T-helper 2 cell treated with Interferon-gamma antibody and Interleukin-4, amounts not matched to agents 5 μg/mL and 100 μg/mL, for 36 hours (primary cell): Measurements from ENCODE around the gene MED10.
"Not testable (repeated sequence)": the region's sequence is repeated elsewhere in the genome, so short reads cannot be mapped to it uniquely, and the experiment has no call there.

Experiments used
- DNase-seq: peaks from one replicate; pipeline ENCODE4 v3.0.0; 2021; ENCODE audit warnings: low spot score
- H3K27ac Mint-ChIP-seq: one replicate; pipeline ENCODE4 v1.8.0; 2021; ENCODE audit warnings: mild to moderate bottlenecking, mixed read lengths
- H3K27me3 Mint-ChIP-seq: one replicate; pipeline ENCODE4 v1.8.0; 2021; ENCODE audit warnings: low read depth, mixed read lengths
- H3K36me3 Mint-ChIP-seq: one replicate; pipeline ENCODE4 v1.8.0; 2021; ENCODE audit warnings: low read depth, mixed read lengths
- H3K4me1 Mint-ChIP-seq: one replicate; pipeline ENCODE4 v1.8.0; 2021; ENCODE audit warnings: low read depth, mixed read lengths
- H3K4me3 Mint-ChIP-seq: one replicate; pipeline ENCODE4 v1.8.0; 2022; ENCODE audit warnings: mild to moderate bottlenecking, moderate library complexity, mixed read lengths
- H3K9me3 Mint-ChIP-seq: one replicate; pipeline ENCODE4 v1.8.0; 2021; ENCODE audit warnings: mixed read lengths

MED10 gene

GRCh38 chr5:6357817-6358433, 20.4 kb downstream of the MED10 start:
- not testable (repeated sequence) for H3K27me3 Mint-ChIP-seq, H3K36me3 Mint-ChIP-seq, H3K9me3 Mint-ChIP-seq, H3K4me3 Mint-ChIP-seq, H3K27ac Mint-ChIP-seq, DNase-seq
- H3K4me1 Mint-ChIP-seq, result peaks cover 17% of the 10 kb centered on the region

GRCh38 chr5:6356578-6357164, 21.7 kb downstream of the MED10 start:
- Mint-ChIP-seq H3K4me1 (peaks cover 17% of the 10 kb centered on the region), H3K4me3 (no peak overlapping the region), H3K9me3 (no peaks in the 10 kb centered on the region), H3K36me3 (peaks cover 5% of the 10 kb centered on the region), H3K27ac (no peak overlapping the region), H3K27me3 (no peaks in the 10 kb centered on the region)
- no peak for DNase-seq

- Mint-ChIP-seq H3K4me3 (no peak overlapping the region), H3K4me1 (peaks cover 8% of the 10 kb centered on the region), H3K9me3 (no peaks in the 10 kb centered on the region), H3K27ac (no peak overlapping the region), H3K27me3 (no peaks in the 10 kb centered on the region), H3K36me3 (peaks cover 5% of the 10 kb centered on the region)
- DNase-seq, result no peak
These were observed 23.1 kb downstream of the MED10 start for GRCh38 chr5:6355294-6355693.

- no peak overlapping the region for H3K27ac Mint-ChIP-seq
- H3K4me3 Mint-ChIP-seq, result no peak overlapping the region
- no peaks in the 10 kb centered on the region for H3K27me3 Mint-ChIP-seq
- H3K9me3 Mint-ChIP-seq, result no peaks in the 10 kb centered on the region
- peaks cover 3% of the 10 kb centered on the region for H3K4me1 Mint-ChIP-seq
- H3K36me3 Mint-ChIP-seq, result peaks cover 3% of the 10 kb centered on the region
- no peak for DNase-seq
These were observed 23.5 kb downstream of the MED10 start for GRCh38 chr5:6354848-6355247.

- H3K27me3 Mint-ChIP-seq, result no peaks in the 10 kb centered on the region
- peaks cover 3% of the 10 kb centered on the region for H3K36me3 Mint-ChIP-seq
- H3K4me1 Mint-ChIP-seq, result no peaks in the 10 kb centered on the region
- no peak for DNase-seq
- H3K4me3 Mint-ChIP-seq, result no peak overlapping the region
- H3K27ac Mint-ChIP-seq, result no peak overlapping the region
- no peaks in the 10 kb centered on the region for H3K9me3 Mint-ChIP-seq
These were observed 24.6 kb downstream of the MED10 start for GRCh38 chr5:6353602-6354302.

- DNase-seq, result no peak
- Mint-ChIP-seq H3K9me3 (no peaks in the 10 kb centered on the region), H3K27me3 (no peaks in the 10 kb centered on the region), H3K27ac (no peak overlapping the region), H3K4me3 (no peak overlapping the region), H3K36me3 (no peaks in the 10 kb centered on the region), H3K4me1 (no peaks in the 10 kb centered on the region)
These were observed 27.9 kb downstream of the MED10 start for GRCh38 chr5:6350277-6351090.

GRCh38 chr5:6349387-6349786, 29.0 kb downstream of the MED10 start:
- no peaks in the 10 kb centered on the region for H3K4me1 Mint-ChIP-seq
- H3K9me3 Mint-ChIP-seq, result no peaks in the 10 kb centered on the region
- no peak overlapping the region for H3K27ac Mint-ChIP-seq
- H3K27me3 Mint-ChIP-seq, result no peaks in the 10 kb centered on the region
- H3K36me3 Mint-ChIP-seq, result no peaks in the 10 kb centered on the region
- H3K4me3 Mint-ChIP-seq, result no peak overlapping the region
- DNase-seq, result no peak

- Mint-ChIP-seq H3K4me1 (no peaks in the 10 kb centered on the region), H3K4me3 (no peak overlapping the region), H3K36me3 (no peaks in the 10 kb centered on the region), H3K27me3 (no peaks in the 10 kb centered on the region), H3K9me3 (no peaks in the 10 kb centered on the region), H3K27ac (no peak overlapping the region)
- DNase-seq, result no peak
These were observed 29.8 kb downstream of the MED10 start for GRCh38 chr5:6348476-6349000.

GRCh38 chr5:6347673-6348072, 30.7 kb downstream of the MED10 start:
- H3K27ac Mint-ChIP-seq, result no peak overlapping the region
- H3K4me3 Mint-ChIP-seq, result no peak overlapping the region
- no peaks in the 10 kb centered on the region for H3K27me3 Mint-ChIP-seq
- no peak for DNase-seq
- H3K4me1 Mint-ChIP-seq, result no peaks in the 10 kb centered on the region
- no peaks in the 10 kb centered on the region for H3K36me3 Mint-ChIP-seq
- H3K9me3 Mint-ChIP-seq, result no peaks in the 10 kb centered on the region

GRCh38 chr5:6347165-6347564, 31.2 kb downstream of the MED10 start:
- no peaks in the 10 kb centered on the region for H3K4me1 Mint-ChIP-seq
- no peaks in the 10 kb centered on the region for H3K36me3 Mint-ChIP-seq
- H3K9me3 Mint-ChIP-seq, result no peaks in the 10 kb centered on the region
- no peak for DNase-seq
- H3K27ac Mint-ChIP-seq, result no peak overlapping the region
- H3K27me3 Mint-ChIP-seq, result no peaks in the 10 kb centered on the region
- no peak overlapping the region for H3K4me3 Mint-ChIP-seq

GRCh38 chr5:6344593-6344989, 33.8 kb downstream of the MED10 start:
- Mint-ChIP-seq H3K4me3 (no peak overlapping the region), H3K9me3 (no peaks in the 10 kb centered on the region), H3K27me3 (no peaks in the 10 kb centered on the region), H3K4me1 (no peaks in the 10 kb centered on the region), H3K36me3 (no peaks in the 10 kb centered on the region), H3K27ac (no peak overlapping the region)
- no peak for DNase-seq

- no peaks in the 10 kb centered on the region for H3K9me3 Mint-ChIP-seq
- no peak overlapping the region for H3K27ac Mint-ChIP-seq
- no peaks in the 10 kb centered on the region for H3K36me3 Mint-ChIP-seq
- no peak for DNase-seq
- no peak overlapping the region for H3K4me3 Mint-ChIP-seq
- no peaks in the 10 kb centered on the region for H3K4me1 Mint-ChIP-seq
- H3K27me3 Mint-ChIP-seq, result no peaks in the 10 kb centered on the region
These were observed 34.3 kb downstream of the MED10 start for GRCh38 chr5:6343951-6344592.

GRCh38 chr5:6342689-6343315, 35.5 kb downstream of the MED10 start:
- Mint-ChIP-seq H3K4me3 (no peak overlapping the region), H3K27me3 (no peaks in the 10 kb centered on the region), H3K4me1 (no peaks in the 10 kb centered on the region), H3K9me3 (no peaks in the 10 kb centered on the region), H3K27ac (no peak overlapping the region), H3K36me3 (no peaks in the 10 kb centered on the region)
- DNase-seq, result no peak
